CD1c-positive myeloid dendritic cell (primary cell): ENCODE results near the gene TOMM70.
A peak's percentile ranks its signal among the peaks of the same experiment; 100 is the strongest.
"Not testable (repeated sequence)": the region's sequence is repeated elsewhere in the genome, so short reads cannot be mapped to it uniquely, and the experiment has no call there.

Experiments
- DNase-seq: peaks from one replicate; pipeline ENCODE4 v3.0.0-alpha.2; 2016; ENCODE audit errors: extremely low spot score

TOMM70 gene

GRCh38 chr3:100400780-100401673 is at the start of gene TOMM70, which contains the start of gene LNP1:
TOMM70 (minus strand) TSS chr3:100401089; CDS start chr3:100400949, 140 bp downstream.
LNP1 (plus strand) TSS chr3:100401539; CDS start chr3:100429730, 28,191 bp downstream.
- DNase-seq: peak; percentile 97

GRCh38 chr3:100449214-100449613 is 48.3 kb upstream of the TOMM70 start:
- DNase-seq: no peak

- DNase-seq: no peak
Observed at GRCh38 chr3:100448079-100448478, 47.2 kb upstream of the TOMM70 start.

GRCh38 chr3:100447067-100447466 is 46.2 kb upstream of the TOMM70 start:
- not testable (repeated sequence) for DNase-seq

GRCh38 chr3:100443690-100444089 is 42.8 kb upstream of the TOMM70 start:
- no peak for DNase-seq

GRCh38 chr3:100440895-100441294 is 40.0 kb upstream of the TOMM70 start:
- DNase-seq: no peak

GRCh38 chr3:100438623-100438974 is 37.7 kb upstream of the TOMM70 start:
- DNase-seq: no peak

- no peak for DNase-seq
Observed at GRCh38 chr3:100437721-100438622, 37.1 kb upstream of the TOMM70 start.

- no peak for DNase-seq
Observed at GRCh38 chr3:100436951-100437350, 36.1 kb upstream of the TOMM70 start.

GRCh38 chr3:100429187-100429716 is 28.4 kb upstream of the TOMM70 start:
- no peak for DNase-seq

GRCh38 chr3:100427699-100428098 is 26.8 kb upstream of the TOMM70 start:
- no peak for DNase-seq

- DNase-seq: no peak
Observed at GRCh38 chr3:100426067-100426682, 25.3 kb upstream of the TOMM70 start.

- DNase-seq: no peak
Observed at GRCh38 chr3:100425316-100425715, 24.4 kb upstream of the TOMM70 start.

- DNase-seq: no peak
Observed at GRCh38 chr3:100424261-100424660, 23.4 kb upstream of the TOMM70 start.

GRCh38 chr3:100423611-100424010 is 22.7 kb upstream of the TOMM70 start:
- DNase-seq: no peak

- no peak for DNase-seq
Observed at GRCh38 chr3:100420885-100421284, 20.0 kb upstream of the TOMM70 start.

- DNase-seq: peak; percentile 64
Observed at GRCh38 chr3:100419406-100419805, 18.5 kb upstream of the TOMM70 start.

- DNase-seq: no peak
Observed at GRCh38 chr3:100416863-100417262, 16.0 kb upstream of the TOMM70 start.

- no peak for DNase-seq
Observed at GRCh38 chr3:100416176-100416575, 15.3 kb upstream of the TOMM70 start.

GRCh38 chr3:100413613-100414012 is 12.7 kb upstream of the TOMM70 start:
- DNase-seq: no peak

GRCh38 chr3:100412912-100413590 is 12.2 kb upstream of the TOMM70 start:
- no peak for DNase-seq
